NOMO-1 (cell line): ENCODE measurements around the gene KCNMB3.
A peak's percentile ranks its signal among the peaks of the same experiment; 100 is the strongest.
"Not testable (repeated sequence)": the region's sequence is repeated elsewhere in the genome, so short reads cannot be mapped to it uniquely, and the experiment has no call there.

Source experiments
- DNase-seq, 2 experiments: peaks; one replicate each; lab custom pipeline; 2025; ENCODE audit not compliant: unreplicated experiment in 2 of 2; lab: John Stamatoyannopoulos, UW

The KCNMB3 gene

GRCh38 chr3:179265092-179265491 is 14.2 kb upstream of the KCNMB3 start:
- no peak for DNase-seq

GRCh38 chr3:179264449-179264848 is 13.5 kb upstream of the KCNMB3 start:
- no peak for DNase-seq

GRCh38 chr3:179263134-179263533 is 12.2 kb upstream of the KCNMB3 start:
- DNase-seq: no peak

GRCh38 chr3:179260949-179261765 is 10.2 kb upstream of the KCNMB3 start:
- DNase-seq: peak; percentile 70 to 89

GRCh38 chr3:179259959-179260756 is 9.2 kb upstream of the KCNMB3 start:
- not testable (repeated sequence) for DNase-seq

- DNase-seq: no peak
These were observed 7.9 kb upstream of the KCNMB3 start for GRCh38 chr3:179258820-179259219.

- not testable (repeated sequence) for DNase-seq
These were observed 6.8 kb upstream of the KCNMB3 start for GRCh38 chr3:179257742-179258141.

GRCh38 chr3:179256813-179257212 is 5.9 kb upstream of the KCNMB3 start:
- no peak for DNase-seq

GRCh38 chr3:179247289-179248015 is 3.5 kb downstream of the KCNMB3 start:
- peak in 1 of 2 experiments; percentile 13 for DNase-seq

GRCh38 chr3:179244878-179245277 is 6.0 kb downstream of the KCNMB3 start:
- DNase-seq: no peak

- DNase-seq: not testable (repeated sequence)
These were observed 8.1 kb downstream of the KCNMB3 start for GRCh38 chr3:179242859-179243258.

GRCh38 chr3:179240299-179240698 is 10.6 kb downstream of the KCNMB3 start:
- DNase-seq: not testable (repeated sequence)

- peak in 1 of 2 experiments; percentile 36 for DNase-seq
These were observed 14.1 kb downstream of the KCNMB3 start for GRCh38 chr3:179236669-179237301.

GRCh38 chr3:179234199-179234598 is 16.7 kb downstream of the KCNMB3 start:
- no peak for DNase-seq

- DNase-seq: no peak
These were observed 17.9 kb downstream of the KCNMB3 start for GRCh38 chr3:179233043-179233442.

- no peak for DNase-seq
These were observed 21.7 kb downstream of the KCNMB3 start for GRCh38 chr3:179229177-179229576.

- peak in 1 of 2 experiments; percentile 7 for DNase-seq
These were observed 23.6 kb downstream of the KCNMB3 start for GRCh38 chr3:179227349-179227748.

- DNase-seq: no peak
These were observed 26.3 kb downstream of the KCNMB3 start for GRCh38 chr3:179224584-179224983.

GRCh38 chr3:179223548-179223947 is 27.4 kb downstream of the KCNMB3 start:
- DNase-seq: no peak

- DNase-seq: not testable (repeated sequence)
These were observed 32.7 kb downstream of the KCNMB3 start for GRCh38 chr3:179218213-179218612.

GRCh38 chr3:179215550-179215949 is 35.4 kb downstream of the KCNMB3 start:
- DNase-seq: peak in 1 of 2 experiments; percentile 22
